Neural progenitor cell (in vitro differentiated cells): ENCODE measurements around the gene CABLES1. TPM values are rescaled to one million over a fixed set of nuclear protein-coding genes. Genes with fewer than 3 reads are reported as not detected.

Experiments
- DNase-seq: peaks from one replicate; pipeline ENCODE4 v3.0.0-alpha.2; 2016; ENCODE audit warnings: low spot score
- H2AFZ ChIP-seq: fragments of 200-600 bp; sonication (generic); replicated peaks from 2 replicates; pipeline ENCODE4 v1.6.1; 2016; ENCODE audit warnings: antibody characterized with exemption
- H3F3A ChIP-seq: fragments of 200-600 bp; sonication (generic); 2 replicates; pipeline ENCODE4 v1.6.1; 2016; ENCODE audit warnings: antibody characterized with exemption, low read depth
- H3K27ac ChIP-seq: fragments of 200-600 bp; sonication (generic); 2 replicates; pipeline ENCODE4 v1.5.1; 2016; ENCODE audit warnings: mild to moderate bottlenecking
- H3K27me3 ChIP-seq: fragments of 200-600 bp; sonication (generic); 2 replicates; pipeline ENCODE4 v1.6.1; 2016; ENCODE audit warnings: mild to moderate bottlenecking, moderate library complexity
- H3K36me3 ChIP-seq: fragments of 200-600 bp; sonication (generic); 2 replicates; pipeline ENCODE4 v1.5.1; 2016
- H3K4me1 ChIP-seq: fragments of 200-600 bp; sonication (generic); 2 replicates; pipeline ENCODE4 v1.6.1; 2016; ENCODE audit warnings: mixed run types
- H3K4me2 ChIP-seq: fragments of 200-600 bp; sonication (generic); 2 replicates; pipeline ENCODE4 v1.6.1; 2016
- H3K4me3 ChIP-seq: fragments of 200-600 bp; sonication (generic); 2 replicates; pipeline ENCODE4 v1.5.1; 2016
- H3K79me2 ChIP-seq: fragments of 200-600 bp; sonication (generic); 2 replicates; pipeline ENCODE4 v1.6.1; 2016; ENCODE audit warnings: low read depth
- H3K9ac ChIP-seq: fragments of 200-600 bp; sonication (generic); 2 replicates; pipeline ENCODE4 v1.6.1; 2016
- H3K9me3 ChIP-seq: fragments of 200-600 bp; sonication (generic); 2 replicates; pipeline ENCODE4 v1.5.1; 2016; ENCODE audit warnings: low read depth
- H4K20me1 ChIP-seq: fragments of 200-600 bp; sonication (generic); 2 replicates; pipeline ENCODE4 v1.6.1; 2016; ENCODE audit warnings: low read depth
- H3K27ac Mint-ChIP-seq: 3 replicates; pipeline ENCODE4 v1.8.0; 2021; ENCODE audit warnings: mixed read lengths
- H3K27me3 Mint-ChIP-seq: 2 replicates; pipeline ENCODE4 v1.8.0; 2022; ENCODE audit warnings: low read depth, mild to moderate bottlenecking, inconsistent platforms, moderate library complexity, mixed read lengths; ENCODE audit not compliant: insufficient read depth
- H3K36me3 Mint-ChIP-seq: 3 replicates; pipeline ENCODE4 v1.8.0; 2021; ENCODE audit warnings: mixed read lengths
- H3K4me1 Mint-ChIP-seq: 3 replicates; pipeline ENCODE4 v1.8.0; 2021; ENCODE audit warnings: mixed read lengths
- H3K4me3 Mint-ChIP-seq: 3 replicates; pipeline ENCODE4 v1.8.0; 2021; ENCODE audit warnings: mild to moderate bottlenecking, moderate library complexity, mixed read lengths
- H3K9me3 Mint-ChIP-seq: 3 replicates; pipeline ENCODE4 v1.8.0; 2020; ENCODE audit warnings: mixed read lengths
- CTCF ChIP-seq: fragments of 200-600 bp; sonication (generic); IDR thresholded peaks from 2 replicates; pipeline ENCODE4 v1.5.1; 2017; ENCODE audit warnings: antibody characterized with exemption, mild to moderate bottlenecking
- EZH2 ChIP-seq: fragments of 200-600 bp; sonication (generic); IDR thresholded peaks from 2 replicates; pipeline ENCODE4 v1.6.1; 2017; ENCODE audit warnings: antibody characterized with exemption, mild to moderate bottlenecking, moderate library complexity
- EZH2phosphoT487 ChIP-seq: fragments of 200-600 bp; sonication (generic); IDR thresholded peaks from 2 replicates; pipeline ENCODE4 v1.6.1; 2017; ENCODE audit warnings: antibody characterized with exemption
- total RNA-seq: library from RNA; depleted of rRNA; stranded (reverse); fragments of >200 nt; gene quantifications from 2 replicates; pipeline ENCODE4 v1.2.3, GENCODE V29; 2015; ENCODE audit warnings: low replicate concordance

Gene CABLES1
- total RNA-seq, 1 donor from 2014 or later: 2.8 TPM

GRCh38 chr18:23213200-23213599 lies 77.9 kb downstream of the CABLES1 start:
- no peaks in the 10 kb centered on the region for H3K4me1 ChIP-seq
- H3K79me2 ChIP-seq: no peaks in the 10 kb centered on the region
- DNase-seq: no peak
- H3K4me2 ChIP-seq: no peak overlapping the region
- Mint-ChIP-seq H3K27ac (no peak overlapping the region), H3K9me3 (peaks cover 5% of the 10 kb centered on the region), H3K4me1 (no peaks in the 10 kb centered on the region), H3K27me3 (peaks cover 7% of the 10 kb centered on the region), H3K4me3 (no peak overlapping the region), H3K36me3 (peaks cover 25% of the 10 kb centered on the region)
- H3K27me3 ChIP-seq: no peaks in the 10 kb centered on the region
- H2AFZ ChIP-seq: no peak overlapping the region
- H3K36me3 ChIP-seq: no peaks in the 10 kb centered on the region
- no peaks in the 10 kb centered on the region for H3K9me3 ChIP-seq
- H3K4me3 ChIP-seq: no peak overlapping the region
- H3K27ac ChIP-seq: no peak overlapping the region
- no peaks in the 10 kb centered on the region for H3F3A ChIP-seq
- H3K9ac ChIP-seq: no peak overlapping the region
- no peak for TF ChIP-seq EZH2
- no peak for TF ChIP-seq CTCF
- TF ChIP-seq EZH2phosphoT487: no peak
- no peaks in the 10 kb centered on the region for H4K20me1 ChIP-seq

GRCh38 chr18:23217781-23218180 lies 82.5 kb downstream of the CABLES1 start:
- Histone ChIP-seq H2AFZ (no peak overlapping the region), H3K79me2 (no peaks in the 10 kb centered on the region), H4K20me1 (no peaks in the 10 kb centered on the region), H3K9ac (no peak overlapping the region), H3K27ac (no peak overlapping the region), H3K36me3 (no peaks in the 10 kb centered on the region), H3F3A (no peaks in the 10 kb centered on the region), H3K9me3 (no peaks in the 10 kb centered on the region), H3K4me1 (no peaks in the 10 kb centered on the region), H3K4me3 (no peak overlapping the region), H3K4me2 (no peak overlapping the region), H3K27me3 (no peaks in the 10 kb centered on the region)
- H3K9me3 Mint-ChIP-seq: no peaks in the 10 kb centered on the region
- H3K4me3 Mint-ChIP-seq: no peak overlapping the region
- DNase-seq: no peak
- peaks cover 6% of the 10 kb centered on the region for H3K27me3 Mint-ChIP-seq
- H3K27ac Mint-ChIP-seq: no peak overlapping the region
- TF ChIP-seq EZH2phosphoT487 (no peak), CTCF (no peak), EZH2 (no peak)
- H3K4me1 Mint-ChIP-seq: no peaks in the 10 kb centered on the region
- peaks cover 8% of the 10 kb centered on the region for H3K36me3 Mint-ChIP-seq

DNA sequence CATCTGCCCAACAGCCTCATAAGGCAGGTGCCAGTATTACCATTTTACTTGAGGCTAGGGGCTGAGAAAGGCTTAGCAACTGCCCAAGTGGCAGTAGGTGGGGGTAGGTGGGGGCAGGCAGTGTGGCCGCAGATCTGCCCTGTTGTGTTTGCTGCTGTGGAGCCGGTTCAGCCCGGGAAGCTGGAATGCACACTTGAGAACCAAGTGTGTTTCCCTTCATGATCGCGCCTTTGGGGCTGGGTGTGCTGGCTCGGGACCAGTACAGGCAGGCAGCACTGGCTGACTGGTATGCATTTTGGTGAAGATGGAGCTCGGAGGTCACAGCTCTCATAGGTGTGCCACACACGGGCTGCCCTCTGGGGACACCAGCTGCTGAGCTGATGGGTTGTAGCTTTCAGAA lies 85.1 kb downstream of the CABLES1 start:
- no peaks in the 10 kb centered on the region for H3K27me3 ChIP-seq
- no peak for TF ChIP-seq EZH2
- TF ChIP-seq CTCF: no peak
- TF ChIP-seq EZH2phosphoT487: no peak
- no peaks in the 10 kb centered on the region for H4K20me1 ChIP-seq
- H3K9ac ChIP-seq: no peak overlapping the region
- H3K79me2 ChIP-seq: no peaks in the 10 kb centered on the region
- H3K4me1 ChIP-seq: no peaks in the 10 kb centered on the region
- H3K4me2 ChIP-seq: no peak overlapping the region
- H2AFZ ChIP-seq: no peak overlapping the region
- no peaks in the 10 kb centered on the region for H3F3A ChIP-seq
- no peak overlapping the region for H3K4me3 ChIP-seq
- H3K9me3 Mint-ChIP-seq: no peaks in the 10 kb centered on the region
- H3K4me3 Mint-ChIP-seq: no peak overlapping the region
- no peaks in the 10 kb centered on the region for H3K36me3 ChIP-seq
- no peak for DNase-seq
- no peak overlapping the region for H3K27ac Mint-ChIP-seq
- no peaks in the 10 kb centered on the region for H3K9me3 ChIP-seq
- H3K27me3 Mint-ChIP-seq: peaks cover 13% of the 10 kb centered on the region
- peaks cover 3% of the 10 kb centered on the region for H3K36me3 Mint-ChIP-seq
- H3K27ac ChIP-seq: no peak overlapping the region
- peaks cover 7% of the 10 kb centered on the region for H3K4me1 Mint-ChIP-seq

DNA sequence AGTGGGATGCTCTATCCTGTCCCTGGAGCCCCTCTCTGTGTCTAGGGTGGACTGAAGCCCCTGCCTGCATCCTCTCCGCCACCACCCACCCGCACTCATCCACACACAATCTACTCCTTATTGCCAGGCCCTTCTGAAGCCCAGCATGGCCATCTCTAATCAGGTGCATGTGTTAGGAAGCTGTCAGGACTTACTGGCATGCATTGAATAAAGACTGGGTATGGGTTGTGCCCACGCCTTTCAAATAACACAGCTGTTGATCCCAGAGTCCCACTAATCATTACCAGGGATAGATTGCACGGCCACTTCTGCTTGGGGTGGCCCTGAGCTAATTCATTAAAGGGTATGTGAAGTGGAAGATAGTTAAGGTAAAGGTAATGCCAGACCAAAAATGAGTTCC lies 88.4 kb downstream of the CABLES1 start:
- Mint-ChIP-seq H3K4me1 (peaks cover 36% of the 10 kb centered on the region), H3K9me3 (peaks cover 1% of the 10 kb centered on the region), H3K4me3 (no peak overlapping the region), H3K27me3 (peaks cover 7% of the 10 kb centered on the region), H3K27ac (no peak overlapping the region), H3K36me3 (peaks cover 6% of the 10 kb centered on the region)
- Histone ChIP-seq H3K4me1 (peaks cover 10% of the 10 kb centered on the region), H3K4me3 (no peak overlapping the region), H2AFZ (no peak overlapping the region), H3K9me3 (no peaks in the 10 kb centered on the region), H3K79me2 (no peaks in the 10 kb centered on the region), H3K36me3 (no peaks in the 10 kb centered on the region), H3K27ac (no peak overlapping the region), H3K4me2 (no peak overlapping the region), H3F3A (no peaks in the 10 kb centered on the region), H3K27me3 (no peaks in the 10 kb centered on the region), H3K9ac (no peak overlapping the region), H4K20me1 (no peaks in the 10 kb centered on the region)
- no peak for DNase-seq
- no peak for TF ChIP-seq EZH2
- TF ChIP-seq CTCF: no peak
- TF ChIP-seq EZH2phosphoT487: no peak
